HG03469 (cell line): ENCODE results near the gene SORBS1.

ENCODE experiments used
- ATAC-seq: cut with Tn5 transposase; IDR thresholded peaks from one replicate; pipeline ENCODE4 v1.9.1; 2021; ENCODE audit warnings: mild to moderate bottlenecking, moderate library complexity, moderate number of reproducible peaks; ENCODE audit not compliant: unreplicated experiment

The SORBS1 gene

GRCh38 chr10:95566136-95566535 is 5.0 kb upstream of the SORBS1 start:
- ATAC-seq: no peak

GRCh38 chr10:95565336-95565735 is 4.2 kb upstream of the SORBS1 start:
- no peak for ATAC-seq

GRCh38 chr10:95564291-95564690 is 3.1 kb upstream of the SORBS1 start:
- no peak for ATAC-seq

- ATAC-seq: no peak
Measured at GRCh38 chr10:95562341-95562965, 1.3 kb upstream of the SORBS1 start.

GRCh38 chr10:95561864-95562177 is 650 bp upstream of the SORBS1 start:
- no peak for ATAC-seq

- ATAC-seq: no peak
Measured at GRCh38 chr10:95560278-95561176, 644 bp downstream of the SORBS1 start.

- no peak for ATAC-seq
Measured at GRCh38 chr10:95559896-95560277, 1.3 kb downstream of the SORBS1 start.

GRCh38 chr10:95559471-95559870 is 1.7 kb downstream of the SORBS1 start:
- ATAC-seq: no peak

GRCh38 chr10:95558593-95559320 is 2.4 kb downstream of the SORBS1 start:
- ATAC-seq: no peak

GRCh38 chr10:95556994-95557767 is 4.0 kb downstream of the SORBS1 start:
- ATAC-seq: no peak

- no peak for ATAC-seq
Measured at GRCh38 chr10:95553674-95554073, 7.5 kb downstream of the SORBS1 start.

- ATAC-seq: no peak
Measured at GRCh38 chr10:95552679-95553342, 8.4 kb downstream of the SORBS1 start.

GRCh38 chr10:95550073-95550672 is 11.0 kb downstream of the SORBS1 start:
- no peak for ATAC-seq

GRCh38 chr10:95547791-95548435 is 13.3 kb downstream of the SORBS1 start:
- ATAC-seq: no peak

- no peak for ATAC-seq
Measured at GRCh38 chr10:95547197-95547596, 14.0 kb downstream of the SORBS1 start.

GRCh38 chr10:95545981-95546380 is 15.2 kb downstream of the SORBS1 start:
- ATAC-seq: no peak

GRCh38 chr10:95544783-95545500 is 16.2 kb downstream of the SORBS1 start:
- ATAC-seq: no peak

GRCh38 chr10:95543459-95543858 is 17.7 kb downstream of the SORBS1 start:
- no peak for ATAC-seq

GRCh38 chr10:95542761-95543160 is 18.4 kb downstream of the SORBS1 start:
- no peak for ATAC-seq
